Right lobe of liver (tissue), 4 donors: ENCODE results near the gene UBE2E2.

Experiments
- CTCF ChIP-seq, 4 donors: fragments of 200-600 bp in 3 of 4; fragments of 450-650 bp in 1 of 4; IDR thresholded peaks; one replicate each; pipeline versions ENCODE4 v1.5.1 to v1.8.0; 2016 to 2022; ENCODE audit warnings: antibody characterized with exemption in 4 of 4, mild to moderate bottlenecking in 2 of 4
- POLR2A ChIP-seq: fragments of 450-650 bp; IDR thresholded peaks from one replicate; pipeline ENCODE4 v1.6.1; 2017; ENCODE audit warnings: antibody characterized with exemption, mild to moderate bottlenecking
- donor health status: DM: no; HTN: no; CAD: no.
- donor health status: DM: no; HTN: no; CAD: no.
- donor health status: DM: no; HTN: yes; CAD: no.

DNA sequence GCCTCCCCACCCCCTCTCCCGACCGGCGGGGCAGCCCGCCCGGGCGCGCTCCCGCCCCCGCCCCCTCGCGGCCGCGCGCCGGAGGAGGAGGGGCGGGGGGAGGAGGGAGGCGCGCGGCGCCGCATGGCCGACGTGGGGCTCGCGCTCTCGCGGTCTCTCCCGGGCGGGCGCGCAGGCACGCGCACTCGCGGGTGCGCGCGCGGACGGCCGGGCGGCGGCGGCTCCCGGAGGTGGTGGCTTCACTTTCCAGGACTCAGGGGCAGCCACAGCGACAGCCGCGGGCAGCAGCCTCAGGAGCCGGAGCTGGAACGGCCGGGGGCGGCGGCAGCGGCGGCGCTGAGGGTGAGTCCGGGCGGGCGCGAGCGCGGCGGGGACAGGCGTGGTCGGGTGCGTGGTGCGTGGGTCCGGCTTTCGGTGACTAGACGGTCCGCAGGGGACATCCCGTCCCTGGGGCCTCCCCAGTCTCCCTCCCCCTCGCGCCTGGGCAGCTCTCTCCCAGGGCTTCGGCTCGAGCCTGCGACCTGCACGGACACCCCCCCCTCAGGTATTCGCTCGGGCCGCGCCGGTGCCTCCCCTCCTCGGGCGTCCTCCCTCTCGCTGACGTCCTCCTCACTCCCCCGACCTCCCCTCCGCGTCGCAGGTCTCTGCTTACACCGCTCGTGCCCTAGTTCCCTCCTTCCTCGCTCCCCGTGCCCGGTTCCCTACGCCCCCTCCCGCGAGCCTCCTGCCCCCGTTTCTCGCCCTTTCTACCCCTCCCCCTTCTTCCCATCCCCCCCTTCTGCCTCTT lies at the start of gene UBE2E2:
- no peak for TF ChIP-seq CTCF (IDR thresholded peaks at IDR 0.05)
- peak; percentile 83 for TF ChIP-seq POLR2A
